Lung (tissue), 12 donors: ENCODE measurements around the gene RDX. TPM values are rescaled to one million over a fixed set of nuclear protein-coding genes. Genes with fewer than 3 reads are reported as not detected.
"Not testable (repeated sequence)": the region's sequence is repeated elsewhere in the genome, so short reads cannot be mapped to it uniquely, and the experiment has no call there.

ENCODE experiments used
- ATAC-seq: fragments of 200-7000 bp; cut with Tn5 transposase; one replicate; pipeline ENCODE4 v1.9.1; 2020; ENCODE audit warnings: moderate number of reproducible peaks; ENCODE audit not compliant: insufficient read depth, low FRiP score
- DNase-seq, 3 donors: peaks; one replicate each; pipeline ENCODE4 v3.0.0-alpha.2; 2013 to 2017
- H3K27ac ChIP-seq, 2 donors: one replicate each; pipeline ENCODE4 v1.5.1; 2013; ENCODE audit warnings: mild to moderate bottlenecking in 2 of 2, moderate library complexity in 2 of 2, control low read depth in 1 of 2, inconsistent platforms in 1 of 2, low read depth in 1 of 2, low read length in 1 of 2
- H3K27me3 ChIP-seq, 3 donors: one replicate each; pipeline ENCODE4 v1.5.1; 2013; ENCODE audit warnings: low read length in 2 of 3; ENCODE audit not compliant: control insufficient read depth in 3 of 3, insufficient read depth in 3 of 3
- H3K36me3 ChIP-seq, 4 donors: one replicate each; pipeline ENCODE4 v1.5.1; 2013; ENCODE audit warnings: low read length in 4 of 4, mild to moderate bottlenecking in 1 of 4, moderate library complexity in 1 of 4; ENCODE audit not compliant: control insufficient read depth in 4 of 4, insufficient read depth in 4 of 4
- H3K4me1 ChIP-seq, 5 donors: one replicate each; pipeline ENCODE4 v1.5.1; 2013; ENCODE audit warnings: low read length in 5 of 5, mild to moderate bottlenecking in 2 of 5, moderate library complexity in 1 of 5; ENCODE audit not compliant: control insufficient read depth in 5 of 5, insufficient read depth in 5 of 5
- H3K4me3 ChIP-seq: one replicate; pipeline ENCODE4 v1.5.1; 2013; ENCODE audit warnings: mild to moderate bottlenecking, control low read depth, moderate library complexity
- H3K9ac ChIP-seq, 2 donors: one replicate each; pipeline ENCODE4 v1.5.1; 2013; ENCODE audit warnings: low read length in 2 of 2, control low read depth in 1 of 2; ENCODE audit not compliant: insufficient read depth in 1 of 2
- H3K9me3 ChIP-seq, 4 donors: one replicate each; pipeline ENCODE4 v1.5.1; 2013; ENCODE audit warnings: low read length in 3 of 4, mild to moderate bottlenecking in 1 of 4, moderate library complexity in 1 of 4; ENCODE audit not compliant: control insufficient read depth in 4 of 4, insufficient read depth in 3 of 4
- CTCF ChIP-seq: IDR thresholded peaks from 2 replicates; pipeline ENCODE4 v1.5.1; 2012; ENCODE audit warnings: mild to moderate bottlenecking; ENCODE audit errors: control extremely low read depth, extremely low read depth
- WGBS, 2 donors: extraction: QIAGEN DNeasy Blood & Tissue Kit; methylation state at CpG; one replicate each; pipeline ENCODE4 v1.1.7; 2013; 5-methylcytosine and 5-hydroxymethylcytosine counted together
- polyA plus RNA-seq, 2 donors: library from polyadenylated mRNA; stranded (reverse); fragments of 200-250 nt; gene quantifications; one replicate each; pipeline ENCODE4 v1.2.1, GENCODE V29; 2013
- total RNA-seq, 2 donors: library from RNA; depleted of rRNA in 1 of 2; stranded (reverse); fragments of >200 nt in 1 of 2; gene quantifications; one replicate each; pipeline ENCODE4 v1.2.1, GENCODE V29; 2014 to 2021
- donor health status: control.
- donor health status: control.
- donor health status: Bipolar disorder and iron deficiency.
- donor health status: healthy.
- donor health status: DM: yes; HTN: yes; CAD: no.

Gene RDX
- total and polyA plus RNA-seq, 4 donors, result 21.8 to 144 (median 59.2) TPM

- H3K9ac ChIP-seq, result no peak overlapping the region
- H3K36me3 ChIP-seq, result no peaks in the 10 kb centered on the region
- no peaks in the 10 kb centered on the region for H3K9me3 ChIP-seq
- H3K27me3 ChIP-seq, result no peaks in the 10 kb centered on the region
- ATAC-seq, result no peak
- no peak overlapping the region for H3K27ac ChIP-seq
- TF ChIP-seq CTCF, result no peak
- H3K4me3 ChIP-seq, result no peak overlapping the region
- H3K4me1 ChIP-seq, result peaks cover 0 to 2% (median 0%) of the 10 kb centered on the region in 5 donors
- DNase-seq, result no peak
Measured at GRCh38 chr11:110312670-110313069, 16.3 kb upstream of the RDX start.

GRCh38 chr11:110311783-110312579 lies 15.6 kb upstream of the RDX start:
- no peak overlapping the region for H3K27ac ChIP-seq
- ATAC-seq (no peak), DNase-seq (no peak)
- H3K36me3 ChIP-seq, result no peaks in the 10 kb centered on the region
- no peaks in the 10 kb centered on the region for H3K9me3 ChIP-seq
- 79 to 87% methylated on average over 3 of the region's 3 CpGs for WGBS, 2 donors
- no peak overlapping the region for H3K9ac ChIP-seq
- TF ChIP-seq CTCF, result no peak
- H3K27me3 ChIP-seq, result no peaks in the 10 kb centered on the region
- peaks cover 0 to 1% (median 0%) of the 10 kb centered on the region in 5 donors for H3K4me1 ChIP-seq
- no peak overlapping the region for H3K4me3 ChIP-seq

GRCh38 chr11:110308071-110308470 lies 11.7 kb upstream of the RDX start:
- Histone ChIP-seq H3K27me3 (no peaks in the 10 kb centered on the region), H3K4me3 (no peak overlapping the region), H3K27ac (no peak overlapping the region), H3K36me3 (no peaks in the 10 kb centered on the region), H3K4me1 (peaks cover 0 to 1% (median 0%) of the 10 kb centered on the region in 5 donors), H3K9ac (no peak overlapping the region), H3K9me3 (no peaks in the 10 kb centered on the region)
- no peak for TF ChIP-seq CTCF
- DNase-seq (no peak), ATAC-seq (no peak)
- 70 to 83% methylated on average over 5 of the region's 5 CpGs for WGBS, 2 donors

GRCh38 chr11:110306019-110306388 lies 9.6 kb upstream of the RDX start:
- H3K4me1 ChIP-seq, H3K9ac ChIP-seq, H3K9me3 ChIP-seq, H3K4me3 ChIP-seq, ATAC-seq, H3K36me3 ChIP-seq, DNase-seq, H3K27ac ChIP-seq, H3K27me3 ChIP-seq: not testable (repeated sequence)
- 79 to 82% methylated on average over 4 of the region's 4 CpGs for WGBS, 2 donors
